Sciatic nerve (tissue), 2 donors: ENCODE measurements around the gene METTL4. TPM values are rescaled to one million over a fixed set of nuclear protein-coding genes. Genes with fewer than 3 reads are reported as not detected.

ENCODE experiments used
- ATAC-seq: fragments of 200-7000 bp; cut with Tn5 transposase; one replicate; pipeline ENCODE4 v1.9.1; 2020; ENCODE audit warnings: mild to moderate bottlenecking, moderate library complexity
- DNase-seq: peaks from one replicate; pipeline ENCODE4 v3.0.0-alpha.2; 2020; ENCODE audit warnings: low spot score
- intact Hi-C: fragments of 100-400 bp; cut with DNase I; formaldehyde crosslinking; loops from one replicate; pipeline ENCODE4 v1.14.2; 2022
- total RNA-seq: library from RNA; stranded (reverse); fragmentation: NEBNext Ultra II Directional; extraction: Animal tissue kit (Norgen Biotek cat#: 25700); gene quantifications from one replicate; pipeline ENCODE4 v1.2.1, GENCODE V29; 2021
- donor health status: DM: no; HTN: no; CAD: no.
- donor health status: DM: no; HTN: no; CAD: no.

The METTL4 gene
- total RNA-seq, 1 donor from 2014 or later: 12.4 TPM

DNA sequence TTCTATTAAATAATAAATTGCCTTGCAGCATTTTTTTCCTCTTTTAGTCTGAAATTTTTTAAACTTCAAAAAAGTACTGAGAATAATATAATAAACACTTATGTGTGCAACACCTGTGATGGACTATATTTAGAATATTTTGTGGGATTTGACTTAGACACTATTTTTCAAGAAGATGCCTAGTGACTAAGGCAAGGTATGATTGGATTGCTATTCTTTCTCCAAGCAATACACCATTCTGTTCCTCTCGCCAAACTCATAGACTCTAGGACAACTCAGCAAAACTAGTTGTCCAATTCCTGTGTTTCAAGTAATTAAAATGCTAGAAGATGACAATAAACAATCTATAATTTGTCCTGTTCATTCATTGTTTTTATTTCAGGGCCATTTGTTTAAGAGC is 75.9 kb downstream of the METTL4 start:
- no peak for DNase-seq

DNA sequence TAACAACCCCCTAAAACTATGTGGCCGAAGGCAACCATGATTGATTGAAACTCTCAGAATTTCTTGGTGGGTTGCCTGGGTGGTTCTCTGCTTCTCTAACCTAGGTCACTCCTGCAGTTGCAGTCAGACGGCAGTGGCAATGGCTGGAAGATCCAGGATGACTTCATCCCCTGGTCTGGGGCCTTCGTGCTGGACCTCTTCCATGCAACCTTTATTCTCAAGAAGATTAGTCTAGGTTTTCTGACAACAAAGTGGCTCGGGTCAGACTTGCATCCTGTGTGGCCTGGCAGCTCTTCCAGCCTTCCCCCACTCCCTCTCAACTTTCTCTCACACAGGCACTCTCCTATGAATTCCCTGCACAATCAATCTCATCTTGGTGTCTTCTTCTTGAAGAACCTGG is 76.4 kb downstream of the METTL4 start:
- ATAC-seq (no peak), DNase-seq (no peak)
- intact Hi-C loops: no loop called here

More for the DNA sequence above, 75.9 kb downstream of the METTL4 start:
- ATAC-seq: no peak
- intact Hi-C loops: no loop called here

Other genes with a start within 250 kb of the METTL4 start
- 1.3 TPM for gene NDC80, start 52 bp upstream of the METTL4 start, total RNA-seq
- 93.2 TPM for gene SMCHD1, start 84.2 kb upstream of the METTL4 start, total RNA-seq